OCI-M2 (cell line): ENCODE data around the gene MLLT10.

Experiments
- DNase-seq: peaks from one replicate; lab custom pipeline; 2025; ENCODE audit not compliant: unreplicated experiment; lab: John Stamatoyannopoulos, UW

Gene MLLT10

GRCh38 chr10:21759232-21759631, 225.2 kb downstream of the MLLT10 start:
- no peak for DNase-seq

DNA sequence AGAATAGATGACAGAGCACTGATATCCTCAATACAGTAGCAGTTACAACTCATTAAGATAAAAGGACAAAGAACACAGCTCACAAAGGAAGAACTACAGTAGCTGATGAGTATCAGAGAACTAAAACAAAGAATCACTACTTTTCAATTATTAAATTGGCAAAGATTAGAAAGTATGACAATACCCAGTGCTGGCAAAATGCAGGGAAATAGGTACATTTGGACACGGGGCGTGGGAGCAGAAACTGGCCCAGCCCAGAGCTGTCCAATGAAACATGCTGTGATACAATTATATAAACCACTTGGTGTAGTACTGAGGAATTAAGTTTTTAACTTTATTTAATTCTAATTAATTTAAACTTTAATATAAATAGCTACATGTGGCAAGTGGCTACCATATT, 226.3 kb downstream of the MLLT10 start:
- no peak for DNase-seq

DNA sequence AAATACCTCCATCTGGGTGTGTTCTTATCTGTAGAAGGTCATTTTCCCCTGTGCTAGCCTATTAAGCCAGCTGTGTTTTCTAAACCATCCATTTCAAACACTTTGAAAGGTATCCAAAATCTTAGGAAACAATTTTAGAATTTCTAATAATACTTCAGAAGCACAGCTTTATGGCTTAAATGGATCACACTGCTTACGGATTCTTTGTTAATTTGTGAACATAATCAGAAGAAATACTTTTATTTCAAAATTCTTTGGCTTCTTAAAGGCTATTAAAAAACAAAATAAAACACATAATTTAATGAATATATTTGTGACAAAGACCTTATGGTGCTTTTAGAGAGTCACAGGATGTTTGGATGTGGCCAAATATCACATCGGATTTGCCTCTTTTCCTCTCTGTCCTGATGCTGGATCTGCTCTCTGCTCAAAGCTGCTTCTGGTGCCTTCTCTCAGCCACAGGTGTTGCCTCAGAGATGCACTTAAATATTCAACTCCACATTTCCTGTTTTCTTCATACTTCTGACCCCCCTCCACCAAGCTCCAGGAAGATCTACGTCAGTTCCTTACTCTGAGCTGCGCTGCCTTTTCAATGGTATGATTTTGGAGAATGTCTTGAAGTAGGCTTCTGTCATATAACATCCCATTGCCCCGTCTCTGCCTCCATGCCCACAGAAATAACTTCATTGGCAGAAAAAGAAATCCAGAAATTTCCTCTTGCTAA, 230.6 kb downstream of the MLLT10 start:
- DNase-seq = no peak

DNA sequence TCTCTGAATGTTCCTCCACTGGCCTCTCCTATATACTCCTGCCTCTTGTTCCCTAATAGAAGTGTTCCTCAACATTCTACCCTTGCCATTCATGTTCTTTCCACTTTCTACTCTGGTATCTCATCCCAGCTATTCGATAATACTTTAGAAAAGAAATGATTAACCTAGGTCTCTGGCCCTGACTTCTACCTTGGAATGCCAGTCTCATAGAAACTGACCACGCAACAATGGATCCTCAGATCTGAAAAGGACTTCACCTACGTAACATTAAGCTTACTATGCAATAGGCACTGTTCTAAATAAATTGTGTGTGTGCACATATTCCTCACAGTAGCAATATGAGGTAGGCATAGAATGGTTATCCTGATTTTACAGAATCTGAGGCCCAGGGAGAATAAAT, 235.0 kb downstream of the MLLT10 start:
- no peak for DNase-seq

DNA sequence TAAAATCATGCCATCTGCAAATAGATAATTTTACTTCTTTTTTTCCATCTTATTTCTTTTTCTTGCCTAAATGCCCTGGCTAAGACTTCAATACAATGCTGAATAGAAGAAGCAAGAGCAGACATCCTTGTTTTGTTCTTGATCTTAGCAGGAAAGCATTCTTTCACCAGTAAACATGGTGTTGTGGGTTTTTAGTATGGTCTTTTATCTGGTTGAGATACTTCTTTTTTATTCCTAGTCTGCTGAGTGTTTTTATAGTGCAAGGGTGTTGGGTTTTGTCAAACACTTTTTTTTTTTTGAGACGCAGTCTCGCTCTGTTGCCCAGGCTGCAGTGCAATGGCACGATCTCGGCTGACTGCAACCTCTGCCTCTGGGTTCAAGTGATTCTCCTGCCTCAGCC, 237.2 kb downstream of the MLLT10 start:
- DNase-seq = no peak

DNA sequence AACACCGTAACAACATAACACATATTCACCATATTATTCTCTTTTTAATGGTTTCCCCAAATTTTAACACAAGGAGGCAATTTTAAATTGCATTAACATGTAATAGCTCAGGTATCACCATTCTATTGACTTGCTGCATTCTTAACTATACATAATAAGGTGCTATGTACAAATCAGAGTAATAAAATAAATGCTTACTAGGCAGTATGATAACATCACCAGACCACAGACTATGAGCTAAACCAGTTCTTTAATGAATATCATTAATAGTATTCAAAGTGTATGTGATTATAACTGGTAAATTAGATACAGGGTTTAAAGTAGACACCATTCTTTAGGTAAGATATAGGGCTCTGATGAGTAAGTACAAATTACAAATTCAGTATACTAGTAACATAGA, 242.9 kb downstream of the MLLT10 start:
- DNase-seq = no peak

GRCh38 chr10:21791276-21791675, 257.2 kb downstream of the MLLT10 start:
- DNase-seq = no peak
